Testis (tissue), 3 donors: ENCODE results near the gene SCUBE3. TPM values are rescaled to one million over a fixed set of nuclear protein-coding genes. Genes with fewer than 3 reads are reported as not detected.

Experiments
- DNase-seq: peaks from one replicate; pipeline ENCODE4 v3.0.0-alpha.2; 2019
- H3K27ac ChIP-seq, 2 donors: fragments of 200-600 bp; sonication (generic); one replicate each; pipeline ENCODE4 v1.5.1; 2019
- H3K27me3 ChIP-seq: fragments of 200-600 bp; sonication (generic); one replicate; pipeline ENCODE4 v1.5.1; 2019
- H3K36me3 ChIP-seq: fragments of 200-600 bp; sonication (generic); one replicate; pipeline ENCODE4 v1.5.1; 2017; ENCODE audit warnings: low read depth; ENCODE audit errors: missing control alignments
- H3K4me1 ChIP-seq: fragments of 200-600 bp; sonication (generic); one replicate; pipeline ENCODE4 v1.5.1; 2019
- H3K4me3 ChIP-seq, 2 donors: fragments of 200-600 bp; sonication (generic); one replicate each; pipeline ENCODE4 v1.5.1; 2017 to 2019
- H3K9me3 ChIP-seq: fragments of 200-600 bp; sonication (generic); one replicate; pipeline ENCODE4 v1.5.1; 2017
- POLR2A ChIP-seq: fragments of 450-650 bp; IDR thresholded peaks from one replicate; pipeline ENCODE4 v1.6.1; 2017; ENCODE audit warnings: antibody characterized with exemption, mild to moderate bottlenecking, moderate library complexity
- WGBS, 2 donors: methylation state at CpG; one replicate each; pipeline ENCODE4 v1.1.5; 2018; 5-methylcytosine and 5-hydroxymethylcytosine counted together
- intact Hi-C: fragments of 100-400 bp; cut with DNase I; formaldehyde crosslinking; loops from one replicate; pipeline ENCODE4 v1.15.1; 2023; ENCODE audit warnings: low total_unique reads
- polyA plus RNA-seq: library from polyadenylated mRNA; stranded (reverse); fragments of 350-450 nt; fragmentation: Illumina TruSeq; extraction: RNeasy Lipid Tissue Mini Kit (QIAGEN cat#74804); gene quantifications from one replicate; pipeline ENCODE4 v1.2.3, GENCODE V29; 2014; ENCODE audit warnings: low read depth, low replicate concordance; ENCODE audit not compliant: insufficient read depth
- total RNA-seq, 2 donors: library from RNA; depleted of rRNA; stranded (reverse); fragments of >200 nt; gene quantifications; one replicate each; pipeline ENCODE4 v1.2.3, GENCODE V29; 2016
- TF ChIP-seq, protein P1 (sequence below), 3 experiments: fragments of 450-650 bp in 2 of 3; fragments of 200-600 bp in 1 of 3; sonication (generic) in 1 of 3; IDR thresholded peaks; one replicate each; pipeline ENCODE4 v1.5.1; 2016 to 2019; ENCODE audit warnings: antibody characterized with exemption in 3 of 3, mild to moderate bottlenecking in 2 of 3, moderate library complexity in 1 of 3

SCUBE3 gene
- total and polyA plus RNA-seq, 3 donors from 2014 or later: 1.7 to 2.2 (median 2.0) TPM

DNA sequence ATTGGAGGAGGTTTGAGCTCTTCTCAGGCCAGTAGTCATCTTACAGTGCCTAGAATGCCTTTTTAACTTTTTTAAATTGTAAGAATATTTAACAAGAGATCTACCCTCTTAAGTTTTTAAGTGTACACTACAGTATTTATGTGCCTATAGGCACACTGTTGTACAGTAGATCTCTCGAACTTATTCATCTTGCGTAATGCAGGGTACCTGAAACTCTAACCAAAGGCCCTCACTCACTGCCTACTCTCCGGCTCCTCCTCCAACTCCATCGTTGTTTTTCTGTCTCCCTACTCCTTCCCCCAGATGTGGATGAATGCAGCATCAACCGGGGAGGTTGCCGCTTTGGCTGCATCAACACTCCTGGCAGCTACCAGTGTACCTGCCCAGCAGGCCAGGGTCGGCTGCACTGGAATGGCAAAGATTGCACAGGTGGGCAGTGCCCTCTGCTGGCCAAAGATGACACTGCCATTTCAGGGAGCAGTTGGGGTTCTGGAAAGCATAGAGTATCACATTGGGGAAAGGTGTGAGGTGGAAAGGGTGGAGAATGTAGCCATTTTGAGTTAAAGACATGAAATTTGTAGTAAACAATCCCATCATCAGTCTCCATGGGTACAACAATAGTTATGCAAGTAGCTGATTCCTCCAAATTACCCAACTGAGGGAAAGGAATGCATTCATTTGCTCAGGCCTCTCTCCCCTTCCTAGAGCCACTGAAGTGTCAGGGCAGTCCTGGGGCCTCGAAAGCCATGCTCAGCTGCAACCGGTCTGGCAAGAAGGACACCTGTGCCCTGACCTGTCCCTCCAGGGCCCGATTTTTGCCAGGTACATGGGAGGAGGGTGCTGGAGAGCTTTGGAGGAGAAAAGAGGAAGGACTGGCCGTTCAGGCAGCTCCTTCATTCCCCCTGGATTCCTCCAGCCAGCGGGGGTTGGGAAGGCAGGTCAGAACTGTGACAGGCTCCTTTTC, 27.4 kb downstream of the SCUBE3 start:
- intact Hi-C loops: loop anchor here (10.0 kb wide), 1 partner anchor 256 kb away; no protein-coding TSS in a partner anchor
- no peak overlapping the region for H3K4me3 ChIP-seq
- H3K9me3 ChIP-seq: no peaks in the 10 kb centered on the region
- no peak for TF ChIP-seq POLR2A
- TF ChIP-seq, protein P1, sequence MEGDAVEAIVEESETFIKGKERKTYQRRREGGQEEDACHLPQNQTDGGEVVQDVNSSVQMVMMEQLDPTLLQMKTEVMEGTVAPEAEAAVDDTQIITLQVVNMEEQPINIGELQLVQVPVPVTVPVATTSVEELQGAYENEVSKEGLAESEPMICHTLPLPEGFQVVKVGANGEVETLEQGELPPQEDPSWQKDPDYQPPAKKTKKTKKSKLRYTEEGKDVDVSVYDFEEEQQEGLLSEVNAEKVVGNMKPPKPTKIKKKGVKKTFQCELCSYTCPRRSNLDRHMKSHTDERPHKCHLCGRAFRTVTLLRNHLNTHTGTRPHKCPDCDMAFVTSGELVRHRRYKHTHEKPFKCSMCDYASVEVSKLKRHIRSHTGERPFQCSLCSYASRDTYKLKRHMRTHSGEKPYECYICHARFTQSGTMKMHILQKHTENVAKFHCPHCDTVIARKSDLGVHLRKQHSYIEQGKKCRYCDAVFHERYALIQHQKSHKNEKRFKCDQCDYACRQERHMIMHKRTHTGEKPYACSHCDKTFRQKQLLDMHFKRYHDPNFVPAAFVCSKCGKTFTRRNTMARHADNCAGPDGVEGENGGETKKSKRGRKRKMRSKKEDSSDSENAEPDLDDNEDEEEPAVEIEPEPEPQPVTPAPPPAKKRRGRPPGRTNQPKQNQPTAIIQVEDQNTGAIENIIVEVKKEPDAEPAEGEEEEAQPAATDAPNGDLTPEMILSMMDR (IDR thresholded peaks at IDR 0.05): peak; percentile 86 to 96 (median 90)
- peak; percentile 83 for DNase-seq
- H3K4me1 ChIP-seq: no peaks in the 10 kb centered on the region
- H3K27ac ChIP-seq: no peak overlapping the region
- no peaks in the 10 kb centered on the region for H3K36me3 ChIP-seq
- 50 to 65% methylated on average over 11 to 12 of the region's 12 CpGs for WGBS, 2 donors
- no peaks in the 10 kb centered on the region for H3K27me3 ChIP-seq

DNA sequence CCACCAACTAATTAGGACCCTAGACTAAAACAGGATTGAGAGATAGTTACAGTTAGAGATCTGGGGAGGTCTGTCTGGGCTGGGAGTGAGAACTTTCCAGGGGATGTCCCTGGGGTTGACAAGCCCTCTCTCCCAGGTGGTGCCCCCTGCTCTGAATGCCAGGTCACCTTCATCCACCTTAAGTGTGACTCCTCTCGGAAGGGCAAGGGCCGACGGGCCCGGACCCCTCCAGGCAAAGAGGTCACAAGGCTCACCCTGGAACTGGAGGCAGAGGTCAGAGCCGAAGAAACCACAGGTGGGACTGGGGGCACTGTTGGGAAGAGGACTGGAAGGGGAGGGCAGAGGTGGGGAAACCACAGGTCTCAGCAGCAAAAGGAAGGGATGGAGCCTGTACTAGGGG, 28.7 kb downstream of the SCUBE3 start:
- no peak overlapping the region for H3K27ac ChIP-seq
- no peaks in the 10 kb centered on the region for H3K9me3 ChIP-seq
- no peaks in the 10 kb centered on the region for H3K4me1 ChIP-seq
- DNase-seq: no peak
- no peak for TF ChIP-seq POLR2A
- TF ChIP-seq, protein P1 (IDR thresholded peaks at IDR 0.05): no peak
- H3K4me3 ChIP-seq: no peak overlapping the region
- intact Hi-C loops: loop anchor here (10.0 kb wide), 1 partner anchor 258 kb away; no protein-coding TSS in a partner anchor
- 85 to 100% methylated on average over 2 to 5 of the region's 5 CpGs for WGBS, 2 donors
- H3K36me3 ChIP-seq: no peaks in the 10 kb centered on the region
- H3K27me3 ChIP-seq: no peaks in the 10 kb centered on the region

DNA sequence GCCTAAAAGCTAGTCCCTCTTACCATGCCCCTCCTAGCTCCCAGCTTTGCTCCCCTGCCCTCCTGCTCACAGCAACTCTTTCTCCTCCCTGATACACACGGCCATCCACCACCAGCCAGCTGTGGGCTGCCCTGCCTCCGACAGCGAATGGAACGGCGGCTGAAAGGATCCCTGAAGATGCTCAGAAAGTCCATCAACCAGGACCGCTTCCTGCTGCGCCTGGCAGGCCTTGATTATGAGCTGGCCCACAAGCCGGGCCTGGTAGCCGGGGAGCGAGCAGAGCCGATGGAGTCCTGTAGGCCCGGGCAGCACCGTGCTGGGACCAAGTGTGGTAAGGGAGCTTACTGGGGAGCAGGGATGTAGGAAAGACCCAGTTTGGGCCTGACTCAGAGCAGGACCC, 29.1 kb downstream of the SCUBE3 start:
- H3K4me3 ChIP-seq: no peak overlapping the region
- TF ChIP-seq, protein P1 (IDR thresholded peaks at IDR 0.05): no peak
- no peak for TF ChIP-seq POLR2A
- no peaks in the 10 kb centered on the region for H3K36me3 ChIP-seq
- no peaks in the 10 kb centered on the region for H3K4me1 ChIP-seq
- H3K9me3 ChIP-seq: no peaks in the 10 kb centered on the region
- no peaks in the 10 kb centered on the region for H3K27me3 ChIP-seq
- intact Hi-C loops: loop anchor here (10.0 kb wide), 1 partner anchor 258 kb away; no protein-coding TSS in a partner anchor
- DNase-seq: no peak
- 91 to 98% methylated on average over 8 to 13 of the region's 13 CpGs for WGBS, 2 donors
- no peak overlapping the region for H3K27ac ChIP-seq

DNA sequence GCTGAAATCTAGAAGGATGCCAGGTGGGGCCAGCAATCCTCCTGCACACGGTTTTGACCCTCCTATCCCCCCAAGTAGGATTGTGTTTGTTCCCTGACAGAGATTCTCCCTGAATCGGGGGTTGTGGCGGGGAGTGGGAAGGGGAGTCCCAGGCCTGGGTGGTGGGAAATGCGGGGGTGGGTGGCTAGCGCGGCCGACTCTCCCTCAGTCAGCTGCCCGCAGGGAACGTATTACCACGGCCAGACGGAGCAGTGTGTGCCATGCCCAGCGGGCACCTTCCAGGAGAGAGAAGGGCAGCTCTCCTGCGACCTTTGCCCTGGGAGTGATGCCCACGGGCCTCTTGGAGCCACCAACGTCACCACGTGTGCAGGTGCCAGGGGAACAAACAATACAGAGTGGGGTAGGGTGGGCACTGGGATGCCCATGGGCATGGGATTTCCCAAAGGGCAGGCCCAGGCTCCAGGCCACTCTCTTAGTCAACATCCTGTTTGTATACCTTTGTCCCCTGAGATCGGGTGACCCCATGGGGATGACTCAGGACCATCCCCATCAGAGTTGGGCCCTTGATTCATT, 29.7 kb downstream of the SCUBE3 start:
- Histone ChIP-seq H3K27ac (no peak overlapping the region), H3K9me3 (no peaks in the 10 kb centered on the region), H3K36me3 (no peaks in the 10 kb centered on the region), H3K27me3 (no peaks in the 10 kb centered on the region), H3K4me3 (no peak overlapping the region), H3K4me1 (peaks cover under 1% of the 10 kb centered on the region)
- DNase-seq: no peak
- intact Hi-C loops: loop anchor here (10.0 kb wide), 1 partner anchor 259 kb away; no protein-coding TSS in a partner anchor
- no peak for TF ChIP-seq POLR2A
- TF ChIP-seq, protein P1 (IDR thresholded peaks at IDR 0.05): no peak
- 87 to 91% methylated on average over 15 to 17 of the region's 17 CpGs for WGBS, 2 donors
